Activated CD4-positive, alpha-beta T cell treated with anti-CD3 and anti-CD28 coated beads, Interleukin-2, Interleukin-6, amounts not matched to agents 100 ng/mL and 50 ng/mL, durations not matched to agents 16 hours and 8 hours (primary cell): ENCODE data around the gene FN3K.
"Not testable (repeated sequence)": the region's sequence is repeated elsewhere in the genome, so short reads cannot be mapped to it uniquely, and the experiment has no call there.

ENCODE experiments used
- DNase-seq: peaks from one replicate; pipeline ENCODE4 v3.0.0-alpha.2; 2020

The FN3K gene

GRCh38 chr17:82737967-82738877 lies 2.8 kb downstream of the FN3K start:
- DNase-seq = no peak

GRCh38 chr17:82740906-82741759 lies 5.7 kb downstream of the FN3K start:
- DNase-seq = no peak

- no peak for DNase-seq
Observed at GRCh38 chr17:82743344-82744219, 8.2 kb downstream of the FN3K start.

GRCh38 chr17:82744736-82745135 lies 9.3 kb downstream of the FN3K start:
- DNase-seq = not testable (repeated sequence)

GRCh38 chr17:82745524-82745923 lies 10.1 kb downstream of the FN3K start:
- no peak for DNase-seq

- DNase-seq = no peak
Observed at GRCh38 chr17:82748756-82749155, 13.3 kb downstream of the FN3K start.

- DNase-seq = no peak
Observed at GRCh38 chr17:82750241-82750908, 15.0 kb downstream of the FN3K start.

- DNase-seq = no peak
Observed at GRCh38 chr17:82751171-82751570, 15.8 kb downstream of the FN3K start.

GRCh38 chr17:82751571-82752370 lies 16.4 kb downstream of the FN3K start, which contains the start of gene TBCD:
Gene TBCD (plus strand): TSS chr17:82752065. CDS start chr17:82752194, 129 bp downstream.
- DNase-seq = peak; percentile 93

- DNase-seq = peak; percentile 24
Observed at GRCh38 chr17:82752371-82753200, 17.2 kb downstream of the FN3K start.

GRCh38 chr17:82753201-82753464 lies 17.7 kb downstream of the FN3K start:
- no peak for DNase-seq

GRCh38 chr17:82754297-82755208 lies 19.1 kb downstream of the FN3K start:
- peak; percentile 24 for DNase-seq

GRCh38 chr17:82756166-82756565 lies 20.8 kb downstream of the FN3K start:
- DNase-seq = no peak

GRCh38 chr17:82765371-82765770 lies 30.0 kb downstream of the FN3K start:
- DNase-seq = no peak

GRCh38 chr17:82767041-82767754 lies 31.8 kb downstream of the FN3K start:
- DNase-seq = peak; percentile 52

GRCh38 chr17:82769041-82769440 lies 33.6 kb downstream of the FN3K start:
- DNase-seq = no peak

- DNase-seq = no peak
Observed at GRCh38 chr17:82772026-82772425, 36.6 kb downstream of the FN3K start.

GRCh38 chr17:82774456-82774855 lies 39.0 kb downstream of the FN3K start:
- DNase-seq = not testable (repeated sequence)
